Body of pancreas (tissue), 4 donors: ENCODE results near the gene UMPS. TPM values are rescaled to one million over a fixed set of nuclear protein-coding genes. Genes with fewer than 3 reads are reported as not detected.

Experiments used
- ATAC-seq: fragments of 150-250 bp; one replicate; pipeline ENCODE4 v1.9.1; 2016
- DNase-seq, 4 donors: peaks; one replicate each; pipeline ENCODE4 v3.0.0-alpha.2; 2019
- H3K27ac ChIP-seq, 4 donors: fragments of 200-600 bp; sonication (generic); 1 replicate in 3 of 4; 2 replicates in 1 of 4; pipeline versions ENCODE4 v1.5.1 to v1.6.1; 2016 to 2019; ENCODE audit warnings: mild to moderate bottlenecking in 1 of 4, mixed read lengths in 1 of 4, moderate library complexity in 1 of 4
- H3K27me3 ChIP-seq, 2 donors: fragments of 200-600 bp; sonication (generic); one replicate each; pipeline ENCODE4 v1.6.0; 2016; ENCODE audit warnings: mild to moderate bottlenecking in 1 of 2
- H3K36me3 ChIP-seq, 2 donors: fragments of 200-600 bp; sonication (generic); replicated peaks in 1 of 2; 2 replicates each; pipeline ENCODE4 v1.5.1; 2016; ENCODE audit warnings: low read depth in 2 of 2; ENCODE audit not compliant: insufficient read depth in 1 of 2
- H3K4me1 ChIP-seq: fragments of 200-600 bp; sonication (generic); one replicate; pipeline ENCODE4 v1.6.0; 2016
- H3K4me3 ChIP-seq, 2 donors: fragments of 200-600 bp; sonication (generic); 1 replicate in 1 of 2; 2 replicates in 1 of 2; pipeline ENCODE4 v1.5.1; 2016 to 2019
- H3K9me3 ChIP-seq, 3 donors: fragments of 200-600 bp; sonication (generic); 1 replicate in 2 of 3; 2 replicates in 1 of 3; pipeline ENCODE4 v1.5.1; 2016
- POLR2A ChIP-seq, 3 donors: fragments of 450-650 bp; IDR thresholded peaks; one replicate each; pipeline ENCODE4 v1.6.1; 2016; ENCODE audit warnings: antibody characterized with exemption in 3 of 3, mild to moderate bottlenecking in 2 of 3
- WGBS, 2 donors: methylation state at CpG; one replicate each; pipeline ENCODE4 v1.1.5; 2017; 5-methylcytosine and 5-hydroxymethylcytosine counted together
- intact Hi-C: fragments of 100-400 bp; cut with DNase I; formaldehyde crosslinking; loops from one replicate; pipeline ENCODE4 v1.15.1; 2023
- total RNA-seq, 2 donors: library from RNA; depleted of rRNA; stranded (reverse); fragments of >200 nt; gene quantifications; one replicate each; pipeline ENCODE4 v1.1.0, GENCODE V29; 2016
- TF ChIP-seq, protein P1 (sequence below), 7 experiments: fragments of 450-650 bp in 4 of 7; fragments of 200-600 bp in 3 of 7; sonication (generic) in 3 of 7; IDR thresholded peaks; one replicate each; pipeline ENCODE4 v1.5.1; 2016 to 2019; ENCODE audit warnings: antibody characterized with exemption in 7 of 7

The UMPS gene
- total RNA-seq, 2 donors from 2014 or later, result 6.5 to 12.5 TPM

DNA sequence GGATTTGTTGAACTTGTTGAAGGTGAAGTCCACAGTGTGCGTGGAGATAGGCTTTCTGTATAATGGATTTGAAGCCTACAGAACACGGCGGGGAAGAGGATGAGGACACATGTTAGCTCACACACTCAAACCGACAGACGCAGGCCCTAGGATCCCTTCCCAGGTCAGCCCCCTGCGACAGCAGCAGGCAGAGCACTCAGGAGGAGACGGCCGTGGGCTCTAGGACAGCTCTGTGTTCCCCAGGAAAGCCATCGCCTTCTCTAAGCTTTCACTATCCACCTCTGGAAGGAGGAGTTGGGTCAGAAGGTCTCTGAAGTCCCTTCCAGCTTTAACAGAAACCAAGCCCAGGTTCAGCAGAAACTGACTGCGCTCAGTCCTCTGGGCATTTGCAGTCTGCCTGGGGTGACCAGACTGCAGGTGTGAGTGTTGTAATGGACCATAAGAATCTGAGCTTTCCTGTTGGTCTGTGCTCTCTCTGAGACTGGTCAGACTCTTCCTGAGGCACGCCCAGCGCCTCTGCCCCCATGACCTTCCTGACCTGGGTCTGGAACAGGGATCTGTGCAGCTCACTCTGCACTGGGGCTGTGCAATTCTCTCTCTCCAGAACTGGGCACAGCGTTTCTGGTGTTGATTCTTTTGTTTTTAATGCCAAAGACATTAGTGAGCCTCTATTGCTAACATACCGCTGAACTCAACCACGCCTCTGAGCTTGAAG lies 33.5 kb downstream of the UMPS start:
- Histone ChIP-seq H3K4me1 (peaks cover 18% of the 10 kb centered on the region), H3K36me3 (no peaks in the 10 kb centered on the region), H3K9me3 (no peaks in the 10 kb centered on the region), H3K27ac (no peak overlapping the region), H3K4me3 (no peak overlapping the region), H3K27me3 (no peaks in the 10 kb centered on the region)
- intact Hi-C loops, result loop anchor here (5.0 kb wide), 1 partner anchor 138 kb away; no protein-coding TSS in a partner anchor
- no peak for DNase-seq
- no peak for ATAC-seq
- TF ChIP-seq POLR2A (IDR thresholded peaks at IDR 0.05), result no peak
- TF ChIP-seq, protein P1, sequence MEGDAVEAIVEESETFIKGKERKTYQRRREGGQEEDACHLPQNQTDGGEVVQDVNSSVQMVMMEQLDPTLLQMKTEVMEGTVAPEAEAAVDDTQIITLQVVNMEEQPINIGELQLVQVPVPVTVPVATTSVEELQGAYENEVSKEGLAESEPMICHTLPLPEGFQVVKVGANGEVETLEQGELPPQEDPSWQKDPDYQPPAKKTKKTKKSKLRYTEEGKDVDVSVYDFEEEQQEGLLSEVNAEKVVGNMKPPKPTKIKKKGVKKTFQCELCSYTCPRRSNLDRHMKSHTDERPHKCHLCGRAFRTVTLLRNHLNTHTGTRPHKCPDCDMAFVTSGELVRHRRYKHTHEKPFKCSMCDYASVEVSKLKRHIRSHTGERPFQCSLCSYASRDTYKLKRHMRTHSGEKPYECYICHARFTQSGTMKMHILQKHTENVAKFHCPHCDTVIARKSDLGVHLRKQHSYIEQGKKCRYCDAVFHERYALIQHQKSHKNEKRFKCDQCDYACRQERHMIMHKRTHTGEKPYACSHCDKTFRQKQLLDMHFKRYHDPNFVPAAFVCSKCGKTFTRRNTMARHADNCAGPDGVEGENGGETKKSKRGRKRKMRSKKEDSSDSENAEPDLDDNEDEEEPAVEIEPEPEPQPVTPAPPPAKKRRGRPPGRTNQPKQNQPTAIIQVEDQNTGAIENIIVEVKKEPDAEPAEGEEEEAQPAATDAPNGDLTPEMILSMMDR (IDR thresholded peaks at IDR 0.05), result no peak
- 91 to 92% methylated on average over 11 to 15 of the region's 15 CpGs for WGBS, 2 donors

DNA sequence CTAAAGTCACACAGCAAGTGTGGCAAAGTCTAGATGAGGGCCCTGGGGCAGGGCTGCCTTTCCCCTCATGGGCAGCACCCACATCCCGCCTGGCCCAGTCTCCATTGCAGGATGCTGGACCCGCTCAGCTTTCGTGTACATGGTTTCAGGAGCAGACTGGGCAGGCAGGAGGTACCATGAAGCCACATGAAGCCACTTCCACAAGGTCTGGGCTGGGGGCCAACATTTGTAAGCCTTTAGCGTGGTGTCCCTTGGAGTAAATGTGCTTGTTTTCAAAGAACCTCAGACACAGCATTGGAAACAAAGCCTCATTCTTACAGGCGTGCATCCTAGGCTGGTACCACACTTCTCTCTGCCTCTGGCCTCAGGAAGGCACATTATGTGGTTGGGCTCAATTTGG lies 34.5 kb downstream of the UMPS start:
- WGBS, 2 donors, result 81 to 92% methylated on average over 5 of the region's 5 CpGs
- DNase-seq, result no peak
- Histone ChIP-seq H3K4me3 (no peak overlapping the region), H3K36me3 (no peaks in the 10 kb centered on the region), H3K27ac (no peak overlapping the region), H3K27me3 (no peaks in the 10 kb centered on the region), H3K4me1 (peaks cover 18% of the 10 kb centered on the region), H3K9me3 (no peaks in the 10 kb centered on the region)
- intact Hi-C loops, result loop anchor here (5.0 kb wide), 1 partner anchor 138 kb away; no protein-coding TSS in a partner anchor
- no peak for TF ChIP-seq POLR2A (IDR thresholded peaks at IDR 0.05)
- TF ChIP-seq, protein P1 (IDR thresholded peaks at IDR 0.05), result no peak
- ATAC-seq, result no peak

DNA sequence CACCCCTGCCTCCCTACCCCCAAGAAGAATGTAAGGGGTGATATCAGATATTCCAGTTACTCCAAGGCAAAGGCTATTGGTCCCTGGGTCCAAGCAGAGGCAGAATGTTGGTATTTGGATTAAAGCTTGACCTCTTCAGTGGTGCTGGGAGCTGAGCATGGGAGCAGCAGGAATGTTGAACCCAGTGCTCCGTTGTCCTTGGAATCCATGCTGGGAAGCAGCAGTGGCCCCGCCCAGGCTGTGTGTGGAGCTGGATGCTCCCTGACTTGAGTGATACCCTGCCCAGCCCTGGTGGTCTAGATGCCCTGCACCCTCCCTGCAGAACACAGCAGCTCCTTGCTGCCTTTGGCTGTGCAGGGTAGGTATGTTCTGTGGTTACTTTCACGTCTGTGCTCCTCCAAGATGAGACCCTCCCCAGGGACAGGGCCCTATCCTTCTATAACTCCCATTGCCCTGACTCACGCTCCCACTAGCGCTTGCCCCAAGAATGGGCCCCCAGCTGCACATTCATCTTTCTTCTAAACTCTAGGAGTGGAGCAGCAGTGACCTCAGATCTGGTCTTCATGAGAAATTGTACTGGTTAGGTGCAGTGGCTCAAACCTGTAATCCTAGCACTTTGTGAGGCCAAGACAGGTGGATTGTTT lies 35.1 kb downstream of the UMPS start:
- H3K36me3 ChIP-seq, result no peaks in the 10 kb centered on the region
- no peaks in the 10 kb centered on the region for H3K9me3 ChIP-seq
- H3K27ac ChIP-seq, result no peak overlapping the region
- intact Hi-C loops, result no loop called here
- no peak for DNase-seq
- peaks cover 17% of the 10 kb centered on the region for H3K4me1 ChIP-seq
- H3K27me3 ChIP-seq, result no peaks in the 10 kb centered on the region
- WGBS, 2 donors, result 82 to 96% methylated on average over 3 to 5 of the region's 5 CpGs
- ATAC-seq, result no peak
- TF ChIP-seq, protein P1 (IDR thresholded peaks at IDR 0.05), result no peak
- no peak for TF ChIP-seq POLR2A (IDR thresholded peaks at IDR 0.05)
- H3K4me3 ChIP-seq, result no peak overlapping the region

DNA sequence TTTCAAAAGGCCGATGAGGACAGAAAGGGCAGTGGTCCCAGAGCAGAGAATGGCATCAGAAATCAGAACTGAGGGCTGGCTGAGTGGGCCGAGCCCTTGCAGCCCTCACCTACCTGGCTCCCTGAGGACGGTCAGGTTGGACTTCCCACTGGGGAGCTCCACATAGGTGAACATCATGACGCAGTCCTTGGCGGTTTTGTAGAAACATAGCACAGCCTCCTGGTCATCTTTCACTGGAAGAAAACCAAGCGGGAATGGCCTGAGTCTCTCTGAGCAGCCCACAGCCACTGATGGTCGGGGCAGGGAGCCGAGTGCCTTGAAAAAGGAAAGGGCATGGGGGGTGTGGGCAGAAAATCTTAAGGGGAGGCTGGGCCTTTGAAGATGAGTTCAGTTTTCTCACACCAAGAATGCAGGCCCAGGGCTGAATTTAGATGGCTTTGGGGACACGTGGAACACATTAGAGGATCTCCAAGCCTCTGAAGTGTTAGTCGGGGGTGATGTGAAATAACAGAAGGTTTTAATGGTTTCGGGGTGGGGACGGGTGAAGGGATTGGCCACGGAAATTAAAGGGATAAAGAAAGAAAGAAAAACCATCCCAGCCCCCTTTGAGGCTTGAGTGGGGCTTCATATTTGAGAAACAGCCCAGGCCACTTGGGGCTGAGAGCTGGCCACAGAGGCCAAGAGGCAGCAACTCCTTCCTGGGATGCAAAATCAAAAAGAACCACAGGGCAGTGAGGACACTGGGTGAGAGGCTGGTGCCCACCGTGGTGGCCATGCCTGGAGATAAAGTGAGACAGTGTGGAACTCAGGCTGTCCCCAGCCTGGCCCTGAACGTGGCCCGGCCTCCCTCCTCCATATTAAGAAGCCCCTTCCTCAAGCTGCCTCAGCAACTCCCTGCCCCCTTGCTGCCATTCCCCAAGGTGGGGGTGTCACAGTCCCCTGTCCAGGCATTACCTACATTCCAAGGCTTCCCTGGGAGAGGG lies 36.2 kb downstream of the UMPS start:
- DNase-seq (no peak), ATAC-seq (no peak)
- WGBS, 2 donors, result 88 to 91% methylated on average over 16 of the region's 16 CpGs
- TF ChIP-seq, protein P1 (IDR thresholded peaks at IDR 0.05), result no peak
- TF ChIP-seq POLR2A (IDR thresholded peaks at IDR 0.05), result no peak
- H3K27me3 ChIP-seq, result no peaks in the 10 kb centered on the region
- intact Hi-C loops, result no loop called here
- no peaks in the 10 kb centered on the region for H3K36me3 ChIP-seq
- H3K27ac ChIP-seq, result no peak overlapping the region
- H3K9me3 ChIP-seq, result no peaks in the 10 kb centered on the region
- no peak overlapping the region for H3K4me3 ChIP-seq
- peaks cover 6% of the 10 kb centered on the region for H3K4me1 ChIP-seq
